Stomach (tissue), 9 donors: Measurements from ENCODE around the gene HNRNPAB. TPM values are rescaled to one million over a fixed set of nuclear protein-coding genes. Genes with fewer than 3 reads are reported as not detected.

Experiments
- DNase-seq, 2 donors: peaks; one replicate each; pipeline versions ENCODE4 v3.0.0 to v3.0.0-alpha.2; 2013 to 2019
- H3K27ac ChIP-seq, 5 donors: fragments of 200-600 bp in 4 of 5; sonication (generic) in 4 of 5; one replicate each; pipeline ENCODE4 v1.5.1; 2013 to 2019; ENCODE audit warnings: mild to moderate bottlenecking in 1 of 5, moderate library complexity in 1 of 5
- H3K27me3 ChIP-seq, 3 donors: fragments of 200-600 bp; sonication (generic); one replicate each; pipeline ENCODE4 v1.5.1; 2017 to 2019; ENCODE audit warnings: mixed run types in 1 of 3
- H3K36me3 ChIP-seq, 4 donors: fragments of 200-600 bp; sonication (generic); 1 replicate in 3 of 4; 2 replicates in 1 of 4; pipeline ENCODE4 v1.5.1; 2016 to 2019
- H3K4me1 ChIP-seq, 4 donors: fragments of 200-600 bp; sonication (generic); one replicate each; pipeline ENCODE4 v1.5.1; 2016 to 2019
- H3K4me3 ChIP-seq, 4 donors: fragments of 200-600 bp; sonication (generic) in 3 of 4; one replicate each; pipeline ENCODE4 v1.5.1; 2016 to 2019; ENCODE audit warnings: mild to moderate bottlenecking in 1 of 4
- H3K9me3 ChIP-seq, 4 donors: fragments of 200-600 bp; sonication (generic); one replicate each; pipeline ENCODE4 v1.5.1; 2016 to 2019
- CTCF ChIP-seq, 7 experiments: fragments of 450-650 bp in 4 of 7; fragments of 200-600 bp in 3 of 7; sonication (generic) in 3 of 7; IDR thresholded peaks; one replicate each; pipeline ENCODE4 v1.5.1; 2016 to 2019; ENCODE audit warnings: antibody characterized with exemption in 7 of 7, control low read depth in 2 of 7, mild to moderate bottlenecking in 1 of 7
- EP300 ChIP-seq: sonication (generic); formaldehyde crosslinking; IDR thresholded peaks from one replicate; pipeline ENCODE4 v1.6.1; 2017; ENCODE audit warnings: antibody characterized with exemption
- POLR2A ChIP-seq, 4 donors: fragments of 450-650 bp; IDR thresholded peaks; one replicate each; pipeline ENCODE4 v1.6.1; 2016; ENCODE audit warnings: antibody characterized with exemption in 4 of 4, control low read depth in 2 of 4, mild to moderate bottlenecking in 1 of 4, moderate library complexity in 1 of 4
- POLR2AphosphoS5 ChIP-seq, 3 donors: sonication (generic); formaldehyde crosslinking; IDR thresholded peaks; one replicate each; pipeline ENCODE4 v1.6.1; 2016; ENCODE audit warnings: antibody characterized with exemption in 3 of 3
- WGBS, 5 donors: extraction: QIAGEN DNeasy Blood & Tissue Kit in 3 of 5; methylation state at CpG; one replicate each; pipeline versions ENCODE4 v1.1.5 to v1.1.7; 2013 to 2018; 5-methylcytosine and 5-hydroxymethylcytosine counted together
- intact Hi-C: fragments of 100-400 bp; cut with DNase I; formaldehyde crosslinking; loops from one replicate; pipeline ENCODE4 v1.15.1; 2023; ENCODE audit warnings: low total_unique reads
- polyA plus RNA-seq, 3 donors: library from polyadenylated mRNA; stranded (reverse); fragments of 200-250 nt; gene quantifications; one replicate each; pipeline ENCODE4 v1.2.3, GENCODE V29; 2013
- total RNA-seq, 5 donors: library from RNA; depleted of rRNA; stranded (reverse); fragments of >200 nt; gene quantifications; one replicate each; pipeline versions ENCODE4 v1.1.0 to v1.2.3, GENCODE V29; 2014 to 2016
- donor health status: healthy with polysubstance abuse.
- donor health status: Bipolar disorder and iron deficiency.
- donor health status: healthy.

The HNRNPAB gene
- total and polyA plus RNA-seq, 8 donors, result 25.1 to 327 (median 116) TPM

DNA sequence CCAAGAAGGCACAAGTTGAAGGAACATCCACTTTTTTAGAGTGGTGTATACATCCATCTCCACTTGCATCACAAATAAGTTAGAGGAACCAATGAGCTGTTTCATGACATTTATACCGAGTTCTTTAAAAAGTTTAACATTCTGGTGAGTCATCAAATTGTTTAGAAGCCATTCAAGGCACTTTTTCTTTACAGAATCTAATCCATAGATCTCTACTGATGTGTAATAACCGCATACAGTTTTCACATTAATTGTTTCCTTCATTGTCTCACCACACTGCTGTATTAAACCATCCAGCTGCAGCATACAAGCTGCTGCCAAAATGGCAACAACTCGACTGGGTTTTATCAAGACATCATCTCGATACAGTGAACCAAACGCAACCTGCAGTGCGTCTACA is 17.9 kb upstream of the HNRNPAB start:
- Histone ChIP-seq H3K36me3 (no peaks in the 10 kb centered on the region), H3K27me3 (peaks cover 0 to 7% (median 0%) of the 10 kb centered on the region in 3 donors), H3K4me3 (no peak overlapping the region), H3K4me1 (no peaks in the 10 kb centered on the region), H3K9me3 (no peaks in the 10 kb centered on the region), H3K27ac (no peak overlapping the region)
- intact Hi-C loops, result no loop called here
- no peak for DNase-seq
- TF ChIP-seq POLR2AphosphoS5 (IDR thresholded peaks at IDR 0.05) (no peak), EP300 (no peak), CTCF (IDR thresholded peaks at IDR 0.05) (no peak), POLR2A (IDR thresholded peaks at IDR 0.05) (no peak)
- 45 to 55% (median 52%) methylated on average over 6 of the region's 6 CpGs for WGBS, 5 donors

DNA sequence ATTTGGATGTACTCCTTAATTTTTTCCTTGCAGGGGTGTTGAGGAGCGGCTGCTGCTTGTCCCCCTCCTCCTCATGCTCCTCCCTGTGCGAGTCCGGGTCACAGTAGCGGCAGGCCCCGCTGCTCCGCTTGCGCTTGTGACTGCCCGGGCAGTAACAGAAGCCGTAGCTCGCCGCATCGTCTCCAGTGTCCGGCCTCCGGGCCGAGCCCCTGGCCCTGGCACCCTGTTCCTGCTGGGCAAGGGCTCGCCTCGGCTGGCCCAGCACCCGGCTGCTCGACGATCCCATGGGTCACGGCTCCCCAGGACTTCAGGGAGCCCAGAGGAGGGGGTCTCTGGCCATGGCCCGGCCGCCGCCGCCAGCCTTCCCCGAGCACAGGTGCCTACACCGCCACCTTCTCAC is 17.3 kb upstream of the HNRNPAB start, which contains the start of gene GMCL2:
Gene GMCL2, minus strand, starts transcription at position 358 of the 400 bp plus-strand sequence. Its CDS starts 72 bp downstream, at position 286.
- intact Hi-C loops, result no loop called here
- 66 to 90% (median 81%) methylated on average over 24 to 27 of the region's 27 CpGs for WGBS, 5 donors

DNA sequence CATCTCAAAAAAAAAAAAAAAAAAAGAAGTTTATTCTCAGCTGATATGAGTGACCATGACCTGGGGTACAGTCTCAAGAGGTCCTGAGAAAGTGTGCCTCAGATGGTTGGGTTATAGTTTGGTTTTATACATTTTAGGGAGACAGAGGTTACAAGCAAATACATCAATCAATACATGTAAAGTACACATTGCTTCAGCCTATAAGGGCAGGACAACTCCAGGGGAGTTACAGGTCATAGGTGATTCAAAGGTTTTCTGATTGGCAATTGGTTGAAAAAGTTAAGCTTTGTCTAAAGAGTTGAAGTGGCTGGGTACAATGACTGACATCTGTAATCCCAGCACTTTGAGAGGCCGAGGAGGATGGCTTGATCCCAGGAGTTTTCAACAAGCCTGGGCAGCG is 14.9 kb upstream of the HNRNPAB start:
- no peak for DNase-seq
- no peaks in the 10 kb centered on the region for H3K36me3 ChIP-seq
- peaks cover 0 to 24% (median 0%) of the 10 kb centered on the region in 3 donors for H3K27me3 ChIP-seq
- WGBS, 5 donors, result 35 to 53% (median 44%) methylated on average over 2 of the region's 2 CpGs
- H3K9me3 ChIP-seq, result no peaks in the 10 kb centered on the region
- H3K4me3 ChIP-seq, result no peak overlapping the region
- no peaks in the 10 kb centered on the region for H3K4me1 ChIP-seq
- no peak overlapping the region for H3K27ac ChIP-seq
- no peak for TF ChIP-seq POLR2A (IDR thresholded peaks at IDR 0.05)
- TF ChIP-seq CTCF (IDR thresholded peaks at IDR 0.05), result no peak
- intact Hi-C loops, result no loop called here

More for the DNA sequence above, 17.3 kb upstream of the HNRNPAB start, which contains the start of gene GMCL2:
- H3K36me3 ChIP-seq, result no peaks in the 10 kb centered on the region
- TF ChIP-seq EP300 (no peak), POLR2A (IDR thresholded peaks at IDR 0.05) (no peak), CTCF (IDR thresholded peaks at IDR 0.05) (no peak), POLR2AphosphoS5 (IDR thresholded peaks at IDR 0.05) (no peak)
- H3K27ac ChIP-seq, result no peak within 1 kb of the TSS
- no peaks in the 10 kb centered on the region for H3K9me3 ChIP-seq
- peaks cover 0 to 7% (median 0%) of the 10 kb centered on the region in 3 donors for H3K27me3 ChIP-seq
- H3K4me1 ChIP-seq, result no peaks in the 10 kb centered on the region
- no peak within 1 kb of the TSS for H3K4me3 ChIP-seq
- no peak for DNase-seq

- Histone ChIP-seq H3K4me1 (no peaks in the 10 kb centered on the region), H3K27ac (no peak overlapping the region), H3K4me3 (no peak overlapping the region), H3K9me3 (no peaks in the 10 kb centered on the region), H3K36me3 (no peaks in the 10 kb centered on the region), H3K27me3 (peaks cover 0 to 28% (median 0%) of the 10 kb centered on the region in 3 donors)
- intact Hi-C loops, result no loop called here
- 72 to 89% (median 85%) methylated on average over 4 of the region's 4 CpGs for WGBS, 5 donors
- TF ChIP-seq EP300 (no peak), CTCF (IDR thresholded peaks at IDR 0.05) (no peak), POLR2AphosphoS5 (IDR thresholded peaks at IDR 0.05) (no peak), POLR2A (IDR thresholded peaks at IDR 0.05) (no peak)
- DNase-seq, result no peak
These were observed 12.7 kb upstream of the HNRNPAB start for GRCh38 chr5:178191661-178192060.
